Measurements from ENCODE around the gene CLEC4M. TPM values are rescaled to one million over a fixed set of nuclear protein-coding genes. Genes with fewer than 3 reads are reported as not detected.

Gene CLEC4M
- total and polyA plus RNA-seq, 2 of the 8 experiments (the other 6 are each of a cell fraction or from before 2014, with no cell fraction given): not detected

DNA sequence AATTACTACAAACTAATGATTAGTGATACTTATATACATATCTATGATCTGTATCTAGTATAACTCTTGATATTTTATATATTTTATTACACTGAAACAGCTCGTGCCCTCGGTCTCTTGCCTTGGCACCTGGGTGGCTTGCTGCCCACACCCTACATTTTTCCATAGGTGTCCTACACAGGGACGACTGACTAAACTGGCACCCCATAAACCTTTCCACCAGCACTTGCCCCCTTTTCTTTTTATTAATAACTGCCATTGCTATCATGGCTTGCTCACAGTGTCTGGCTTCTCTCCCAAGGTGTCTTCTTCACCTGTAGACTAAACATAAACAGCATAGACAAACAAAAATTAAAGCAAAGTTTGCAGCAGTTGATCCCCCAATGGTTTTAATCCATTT lies 30.4 kb downstream of the CLEC4M start:
- Histone ChIP-seq H3K4ac (replicated peaks; ENCODE audit: insufficient read length, low read depth, low read length) (no peak overlapping the region), H3K23me2 (ENCODE audit: low read depth, low read length) (peaks cover 7% of the 10 kb centered on the region), H3K4me2 (ENCODE audit: insufficient read depth in 1 of 2, low read depth in 2 of 2, low read length in 2 of 2) (no peak overlapping the region), H3K56ac (replicated peaks; ENCODE audit: insufficient read length, low read depth, low read length) (no peak overlapping the region), H2BK120ac (replicated peaks; ENCODE audit: low read depth, low read length) (no peak overlapping the region), H2AK5ac (ENCODE audit: low read depth, low read length) (no peak overlapping the region), H3K14ac (ENCODE audit: insufficient read length) (no peak overlapping the region), H2BK5ac (ENCODE audit: low read depth, low read length) (no peak overlapping the region), H4K8ac (ENCODE audit: extremely low read depth, insufficient read depth, low read length) (no peak overlapping the region), H3K4me3 (ENCODE audit: extremely low read depth in 1 of 4, insufficient read depth in 2 of 4, low read depth in 3 of 4, low read length in 4 of 4) (no peak overlapping the region), H4K20me1 (replicated peaks in 1 of 2; ENCODE audit: control insufficient read depth in 1 of 2, insufficient read depth in 2 of 2, low read length in 2 of 2) (no peaks in the 10 kb centered on the region), H3K23ac (ENCODE audit: insufficient read length) (no peak overlapping the region), H3K4me1 (replicated peaks in 1 of 4; ENCODE audit: control insufficient read depth in 3 of 4, insufficient read depth in 4 of 4, low read length in 3 of 4) (peaks cover 0 to 7% (median 5%) of the 10 kb centered on the region in 4 experiments; a peak in 6 of 7 replicates), H3K9ac (replicated peaks in 1 of 4; ENCODE audit: extremely low read depth in 1 of 4, low read depth in 3 of 4, low read length in 3 of 4) (no peak overlapping the region), H2BK15ac (ENCODE audit: low read length) (no peak overlapping the region), H3K18ac (ENCODE audit: extremely low read depth, low read length) (no peak overlapping the region), H4K91ac (replicated peaks; ENCODE audit: insufficient read length, low read length) (no peak overlapping the region), H2BK12ac (ENCODE audit: low read depth, low read length) (no peak overlapping the region), H3K27me3 (replicated peaks in 1 of 4; ENCODE audit: control insufficient read depth in 3 of 4, extremely low read depth in 1 of 4, insufficient read depth in 3 of 4, low read length in 3 of 4) (peaks cover 4 to 17% (median 13%) of the 10 kb centered on the region in 4 experiments), H2BK20ac (ENCODE audit: low read length) (no peak overlapping the region), H3K27ac (ENCODE audit: low read depth, low read length) (no peak overlapping the region), H4K5ac (ENCODE audit: insufficient read length, low read depth, low read length) (no peak overlapping the region), H3K79me1 (ENCODE audit: low read depth, low read length) (no peaks in the 10 kb centered on the region), H3K36me3 (ENCODE audit: control insufficient read depth in 2 of 4, insufficient read depth in 4 of 4, low read length in 3 of 4) (no peaks in the 10 kb centered on the region), H2AFZ (ENCODE audit: low read length) (no peak overlapping the region), H3K9me3 (ENCODE audit: insufficient read depth in 2 of 2, low read depth in 1 of 2, low read length in 1 of 2) (no peaks in the 10 kb centered on the region), H3K79me2 (ENCODE audit: control insufficient read depth in 1 of 2, insufficient read depth in 2 of 2, low read length in 2 of 2) (no peaks in the 10 kb centered on the region)
- WGBS, 2 experiments (ENCODE audit: extremely low coverage in 1 of 2, insufficient coverage in 1 of 2, insufficient read length in 1 of 2, insufficient replicate concordance in 2 of 2, low coverage in 1 of 2, low lambda C conversion rate in 2 of 2, missing lambda C conversion rate in 1 of 2): 86% methylated on average over 3 of the region's 3 CpGs; no CpG with 5 or more reads in 1 of the 2 experiments
- CTCF ChIA-PET (ENCODE audit: partially characterized antibody): interaction anchor here (0.6 kb wide), 1 partner anchor 54 kb away, joined by 3 read pairs; no protein-coding TSS in a partner anchor
- POLR2A ChIA-PET (ENCODE audit: partially characterized antibody): no interaction called here
- no peak for DNase-seq (ENCODE audit: low read depth in 1 of 2, low spot score in 2 of 2)
- TF ChIP-seq JUN (IDR thresholded peaks at IDR 0.05; ENCODE audit: low read depth, low read length): no peak
- TF ChIP-seq RFX5 (IDR thresholded peaks at IDR 0.05; ENCODE audit: borderline replicate concordance, low read depth, low read length): no peak
- FAIRE-seq: no peak

Measured in H1 (cell line).